HCEC 1CT (cell line): ENCODE data around the gene GLI3.
"Not testable (repeated sequence)": the region's sequence is repeated elsewhere in the genome, so short reads cannot be mapped to it uniquely, and the experiment has no call there.

Experiments
- DNase-seq: peaks from one replicate; pipeline ENCODE4 v3.0.0-alpha.2; 2017

GLI3 gene

DNA sequence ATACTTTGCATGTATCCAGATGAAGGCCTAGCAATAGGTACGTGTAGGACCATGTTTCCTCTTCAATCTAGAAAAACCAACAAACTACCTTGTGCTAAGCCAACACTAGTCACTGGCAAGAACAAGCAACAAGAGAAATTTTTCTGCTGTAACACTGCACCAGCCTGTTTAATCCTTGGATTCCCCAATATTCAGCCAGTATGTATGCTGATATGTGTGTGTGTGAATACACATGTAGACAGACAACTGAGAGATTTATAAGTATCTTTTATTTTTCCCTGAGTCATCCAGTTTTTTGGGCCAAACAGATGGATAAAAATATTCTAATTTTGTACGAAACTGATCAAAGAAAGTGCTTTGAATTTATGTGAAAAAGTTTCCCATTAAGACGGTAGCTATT lies 26.2 kb downstream of the GLI3 start:
- no peak for DNase-seq

DNA sequence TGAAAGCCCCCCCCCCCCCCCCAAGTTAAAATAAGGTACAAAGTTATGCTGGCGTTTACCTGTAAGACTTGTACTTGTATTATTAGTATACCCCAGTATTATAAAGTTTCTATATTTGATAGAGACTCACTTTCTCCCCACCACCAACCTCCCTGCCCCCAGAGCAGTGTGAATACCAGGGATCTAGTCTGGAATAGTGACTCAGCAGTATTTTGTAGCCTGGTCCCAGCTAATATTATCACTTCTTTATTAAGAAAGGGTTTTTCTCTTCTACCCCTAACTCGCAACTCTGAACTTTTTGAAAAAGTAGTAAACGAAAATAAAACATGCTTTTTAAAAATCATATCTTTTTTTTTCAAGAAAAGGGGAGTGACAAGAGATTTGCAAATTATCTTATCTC lies 26.7 kb downstream of the GLI3 start:
- no peak for DNase-seq

DNA sequence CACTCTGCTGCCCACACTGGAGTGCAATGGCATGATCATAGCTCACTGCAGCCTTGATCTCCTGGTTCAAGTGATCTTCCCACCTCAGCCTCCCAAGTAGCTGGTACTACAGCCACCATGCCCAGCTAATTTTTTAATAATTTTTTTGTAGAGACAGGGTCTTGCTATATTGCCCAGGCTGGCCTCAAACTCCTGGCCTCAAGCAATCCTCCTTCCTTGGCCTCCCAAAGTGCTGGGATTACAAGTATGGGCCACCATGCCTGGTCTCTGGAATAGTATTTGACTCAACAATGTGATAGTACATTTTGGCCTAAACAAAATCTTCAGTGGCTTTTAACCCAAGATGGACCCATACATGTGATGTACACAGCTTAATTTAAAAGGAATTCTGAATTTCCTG lies 27.9 kb downstream of the GLI3 start:
- not testable (repeated sequence) for DNase-seq

DNA sequence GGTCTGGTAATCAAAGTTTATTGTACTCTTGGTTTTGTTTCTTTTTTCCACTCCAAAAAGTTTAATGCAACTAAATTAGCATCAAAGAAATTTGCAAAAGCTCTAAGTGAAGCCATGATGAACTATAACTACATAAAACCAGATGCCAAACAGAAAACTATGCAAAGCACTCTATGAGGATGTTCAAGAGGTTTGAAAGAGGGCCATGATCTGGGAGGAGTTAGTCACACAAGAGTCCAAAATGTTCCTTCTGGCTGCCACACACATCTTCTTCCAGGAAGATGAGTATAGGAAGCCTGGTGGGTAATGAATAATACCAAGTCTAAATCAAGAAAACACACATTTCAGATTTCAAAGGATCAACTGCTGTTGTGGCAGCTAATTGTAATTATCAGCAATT lies 28.4 kb downstream of the GLI3 start:
- DNase-seq = no peak

DNA sequence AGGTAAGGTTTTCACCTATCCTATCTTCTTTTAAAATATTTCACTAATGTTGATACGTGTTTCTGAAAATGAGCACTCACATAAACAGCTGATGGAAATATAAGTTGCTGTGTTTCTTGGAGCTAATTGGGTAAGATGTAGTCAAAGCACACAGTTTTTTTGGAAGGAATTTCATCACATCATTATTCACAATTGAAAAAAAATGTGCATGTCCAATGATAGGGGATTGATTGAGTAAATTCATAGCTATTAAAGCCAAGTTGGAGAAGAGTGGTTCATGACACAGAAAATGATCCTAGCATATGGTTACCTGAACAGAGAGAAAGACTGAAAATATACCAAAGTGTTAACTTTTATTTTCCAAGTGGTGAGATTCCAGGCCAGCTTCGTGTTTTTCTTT lies 29.6 kb downstream of the GLI3 start:
- DNase-seq = no peak

DNA sequence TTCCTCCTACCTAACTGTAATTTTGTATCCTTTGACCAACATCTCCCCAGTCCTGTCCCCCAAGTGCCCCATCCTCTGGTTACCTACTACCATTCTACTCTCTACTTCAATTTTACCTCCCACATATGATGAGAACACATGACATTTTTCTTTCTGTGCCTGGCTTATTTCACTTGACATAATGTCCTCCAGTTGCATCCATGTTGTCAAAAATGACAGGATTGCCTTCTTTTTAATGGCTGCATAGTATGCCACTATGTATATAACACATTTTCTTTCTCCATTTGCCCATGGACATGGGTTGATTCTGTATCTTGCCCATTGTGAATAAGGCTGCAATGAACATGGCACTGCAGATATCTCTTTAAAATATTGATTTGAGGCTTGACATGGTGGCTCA lies 33.7 kb downstream of the GLI3 start:
- no peak for DNase-seq

DNA sequence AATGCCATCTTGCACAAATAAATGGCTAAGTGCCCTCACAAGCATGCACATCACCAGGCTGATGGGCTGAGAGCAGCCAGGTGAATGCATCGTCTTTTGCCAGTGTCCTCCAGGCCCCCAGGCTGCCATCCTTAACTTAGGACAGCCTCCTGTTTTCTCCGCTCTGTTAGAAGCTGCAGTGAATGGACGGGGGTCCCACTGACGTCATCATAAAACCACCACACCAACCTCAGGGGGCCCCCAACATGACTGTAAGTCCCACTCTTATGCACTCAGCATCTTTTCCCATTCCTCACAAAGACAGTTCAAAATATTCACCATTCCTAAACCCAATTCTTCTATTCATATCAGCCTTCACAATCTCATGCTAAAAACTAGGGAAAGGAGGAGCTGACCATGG lies 34.4 kb downstream of the GLI3 start:
- DNase-seq = no peak

DNA sequence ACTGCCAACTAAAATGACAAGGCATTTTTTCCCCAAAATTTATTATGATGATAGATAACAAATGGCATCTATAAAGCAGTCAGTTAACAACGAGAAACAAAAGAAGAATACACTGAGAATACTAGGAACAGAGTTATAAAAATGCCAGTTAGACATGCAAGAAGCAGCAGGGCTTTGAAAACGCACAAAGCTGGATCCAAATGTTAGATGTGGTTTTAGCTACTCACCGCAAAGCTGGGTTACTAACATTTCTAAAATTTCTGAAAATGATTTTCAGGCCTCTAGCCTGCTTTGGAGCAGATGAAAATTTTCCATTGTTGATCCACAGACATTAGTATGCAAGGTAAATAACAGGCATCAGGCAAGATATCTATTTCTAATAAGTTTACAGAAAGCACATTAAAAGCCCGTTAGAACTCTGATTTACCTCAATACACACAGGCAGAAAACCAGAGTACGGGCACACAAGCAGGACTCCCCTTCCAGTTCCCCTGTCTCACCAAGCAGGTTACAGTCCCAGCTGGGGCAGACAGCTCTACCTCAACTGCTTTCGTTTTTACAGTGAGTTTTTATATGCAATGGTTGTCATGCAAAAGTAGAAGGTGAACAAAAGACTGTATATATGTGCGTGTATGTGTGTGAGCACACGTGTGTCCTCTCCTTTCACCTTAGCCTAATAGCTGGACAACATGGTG lies 37.9 kb downstream of the GLI3 start:
- DNase-seq = peak; percentile 13

DNA sequence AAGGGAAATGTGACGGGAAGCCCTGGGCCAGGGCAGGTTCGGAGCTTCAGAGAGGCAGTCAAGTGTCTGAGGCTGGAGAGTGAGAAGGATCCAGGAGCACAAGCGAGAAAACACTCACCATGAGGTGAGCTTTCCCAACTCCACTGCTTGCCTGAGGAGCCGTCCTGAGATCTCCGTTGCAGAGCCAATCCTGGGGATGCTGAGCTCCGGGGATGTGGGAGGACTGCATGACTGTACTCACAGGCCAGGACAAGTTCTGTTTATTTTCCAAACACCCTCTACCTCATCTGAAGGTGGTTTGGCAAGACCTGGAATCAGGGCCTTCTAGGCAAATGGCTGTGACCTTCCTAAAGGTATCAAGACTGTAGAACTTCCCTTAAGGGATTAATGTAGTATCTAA lies 38.7 kb downstream of the GLI3 start:
- no peak for DNase-seq

DNA sequence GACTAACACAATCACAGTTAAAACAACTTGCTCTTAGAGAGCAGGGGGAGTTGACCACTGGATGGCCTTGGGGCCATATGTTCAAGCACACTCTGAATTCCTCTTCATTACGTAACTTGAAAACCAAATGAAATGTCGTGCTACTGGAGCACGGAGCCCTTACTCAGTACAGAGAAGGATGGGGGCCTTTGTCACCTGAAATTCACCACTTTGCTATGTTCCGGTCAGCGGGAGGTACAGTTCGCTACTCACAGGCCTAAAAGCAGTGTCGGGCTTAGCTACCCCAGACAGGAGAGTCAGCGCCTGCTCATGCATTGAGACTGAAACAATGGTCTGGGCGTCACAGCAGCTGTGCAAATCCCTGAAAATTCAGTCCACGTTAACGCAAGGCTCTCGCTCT lies 39.6 kb downstream of the GLI3 start:
- peak; percentile 36 for DNase-seq

DNA sequence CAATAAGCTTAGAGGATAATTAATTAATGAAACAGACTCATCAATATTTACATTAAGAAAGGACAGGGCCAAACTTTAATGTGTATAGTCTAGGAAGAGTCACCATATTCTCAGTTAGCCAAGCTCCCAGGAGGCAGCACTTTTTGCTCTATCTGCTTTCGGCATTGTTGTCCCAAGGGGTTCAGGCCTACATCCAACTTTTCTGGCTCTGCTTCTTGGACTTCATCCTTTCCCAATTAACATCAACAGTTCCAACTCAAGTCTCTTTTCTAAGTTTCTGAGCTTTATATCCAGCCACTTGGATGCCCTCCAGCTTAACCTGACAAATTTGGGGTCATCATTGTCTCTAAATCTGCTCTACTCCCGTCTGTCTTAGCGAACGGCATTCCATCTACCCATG lies 42.8 kb downstream of the GLI3 start:
- no peak for DNase-seq

DNA sequence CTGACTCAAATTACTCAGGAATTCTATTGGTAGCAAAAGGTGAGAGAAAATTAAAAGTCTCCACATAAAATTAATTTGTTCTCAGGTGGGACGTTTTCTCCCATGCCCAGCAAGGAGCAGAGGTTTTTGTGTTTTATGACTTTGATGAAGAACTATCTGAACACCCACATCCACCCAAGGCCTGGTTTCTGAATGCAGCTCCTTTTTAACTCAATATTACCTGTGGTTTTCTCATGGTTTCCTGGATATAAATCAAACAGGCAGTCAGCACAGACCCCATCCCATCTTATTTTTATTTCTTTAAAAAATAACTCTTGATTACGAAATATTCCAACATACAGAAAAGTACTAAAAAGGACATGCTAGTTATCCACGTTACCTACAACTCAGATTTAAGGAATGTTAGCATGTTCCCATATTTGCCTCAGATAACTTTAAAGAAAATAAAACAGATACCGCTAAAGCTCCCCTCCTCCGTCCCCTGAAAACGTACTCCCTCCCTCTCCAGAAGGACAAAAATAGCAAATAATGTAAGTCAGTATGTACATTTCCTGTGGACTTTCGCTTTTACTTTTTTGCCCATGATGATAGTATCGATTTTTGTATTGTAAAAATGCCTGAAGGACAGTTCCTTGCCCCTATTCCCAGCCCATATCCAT lies 43.4 kb downstream of the GLI3 start:
- DNase-seq = no peak

DNA sequence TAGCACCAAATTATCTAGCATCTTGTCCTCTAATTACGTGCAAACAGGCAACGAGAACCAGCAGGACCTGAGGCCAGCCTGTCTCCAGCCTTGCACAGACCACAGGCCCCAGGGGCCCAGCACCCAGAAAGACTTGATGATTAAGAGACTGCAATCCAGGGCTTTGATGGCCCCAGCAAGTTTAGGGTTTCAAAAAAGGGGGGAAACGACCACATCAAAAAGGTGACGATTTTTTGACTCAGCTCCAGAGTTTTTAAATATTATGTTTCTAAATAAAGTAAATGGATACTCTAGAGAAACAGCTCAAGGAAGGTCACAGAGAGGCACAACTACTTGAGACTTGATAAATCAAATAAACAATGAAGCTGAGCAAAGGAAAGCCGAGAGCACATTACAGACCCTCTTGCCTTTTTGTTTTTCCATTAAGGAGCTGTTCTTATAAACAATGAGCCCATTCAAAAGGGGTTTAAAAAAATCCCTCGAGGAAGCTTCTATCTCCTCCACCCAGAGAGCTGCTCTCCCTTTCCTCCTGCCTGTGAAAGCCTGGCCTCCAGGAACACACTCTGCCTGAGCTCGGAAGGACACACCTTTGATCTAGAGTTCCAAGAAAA lies 44.1 kb downstream of the GLI3 start:
- DNase-seq = peak; percentile 11

DNA sequence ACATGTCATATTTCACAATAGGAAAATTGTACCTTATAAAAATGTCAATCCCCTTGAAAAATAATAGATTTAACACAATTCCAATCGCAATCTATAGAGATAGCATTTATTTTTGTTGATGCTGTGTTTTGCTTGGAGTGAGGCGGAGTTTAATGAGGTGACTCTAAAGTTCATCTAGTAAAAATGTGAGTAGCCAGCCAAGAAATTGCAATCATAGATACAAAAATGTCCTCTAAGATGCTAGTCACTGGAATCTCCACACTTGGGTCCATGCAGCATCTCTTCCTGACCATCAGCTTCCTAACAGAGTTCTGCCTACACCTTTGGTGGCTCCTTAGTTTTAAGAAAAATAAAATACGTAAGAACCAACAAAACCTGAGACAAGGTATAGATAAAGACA lies 44.9 kb downstream of the GLI3 start:
- DNase-seq = no peak

DNA sequence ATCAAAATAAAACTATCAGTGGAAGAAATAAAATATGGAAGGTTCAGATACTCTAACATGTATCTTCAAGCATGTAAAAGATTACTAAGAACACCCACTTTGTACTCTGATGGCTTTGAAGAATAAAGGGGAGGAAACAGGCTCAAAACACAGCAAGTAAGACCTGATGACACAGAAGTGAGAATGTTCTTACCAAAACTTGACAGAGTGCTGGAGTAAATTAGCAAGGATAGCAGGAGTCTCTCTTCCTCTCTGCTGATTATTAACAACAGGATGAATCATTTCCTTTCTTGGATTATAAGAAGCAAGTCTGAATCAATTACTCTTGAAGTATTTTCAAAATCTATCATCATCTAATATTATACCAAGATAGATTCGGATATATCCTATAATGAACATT lies 47.5 kb downstream of the GLI3 start:
- peak; percentile 60 for DNase-seq

DNA sequence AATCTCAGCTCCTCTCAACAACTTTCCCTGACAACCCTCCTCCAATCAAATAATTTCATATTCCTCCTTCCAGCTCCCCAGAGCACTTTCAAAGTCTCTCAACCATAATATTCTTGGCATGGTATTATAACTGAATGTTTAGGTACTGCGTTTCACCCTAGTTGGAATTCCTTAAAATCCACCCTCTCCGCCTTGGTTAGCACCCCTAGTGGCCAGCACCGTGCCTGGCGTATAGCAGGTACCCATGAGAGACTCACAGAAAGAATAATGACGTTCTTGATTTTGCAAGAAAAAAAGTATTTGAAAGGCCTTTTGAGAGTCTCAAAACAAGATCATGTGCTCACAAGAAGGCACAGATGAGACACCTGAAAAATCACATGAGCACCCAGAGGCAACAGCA lies 50.9 kb downstream of the GLI3 start:
- DNase-seq = no peak

DNA sequence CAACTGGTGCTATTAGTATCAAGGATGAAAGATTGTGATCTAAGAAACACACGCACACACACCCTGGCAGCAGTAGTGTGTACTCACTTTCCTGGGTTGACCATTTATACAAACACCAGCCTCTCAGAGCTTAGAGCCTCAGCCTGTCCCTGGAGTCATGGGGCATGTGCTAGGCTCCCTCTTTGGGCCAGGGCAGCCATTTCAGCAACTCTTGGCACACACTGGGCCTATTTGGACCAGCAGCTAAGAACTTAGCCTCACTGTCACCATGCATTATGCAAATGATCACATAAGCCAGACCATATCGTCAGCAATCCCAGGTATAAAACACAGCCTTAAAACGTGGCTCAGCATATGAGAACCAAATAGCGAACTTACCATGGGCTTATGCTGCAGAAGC lies 51.3 kb downstream of the GLI3 start:
- DNase-seq = no peak

DNA sequence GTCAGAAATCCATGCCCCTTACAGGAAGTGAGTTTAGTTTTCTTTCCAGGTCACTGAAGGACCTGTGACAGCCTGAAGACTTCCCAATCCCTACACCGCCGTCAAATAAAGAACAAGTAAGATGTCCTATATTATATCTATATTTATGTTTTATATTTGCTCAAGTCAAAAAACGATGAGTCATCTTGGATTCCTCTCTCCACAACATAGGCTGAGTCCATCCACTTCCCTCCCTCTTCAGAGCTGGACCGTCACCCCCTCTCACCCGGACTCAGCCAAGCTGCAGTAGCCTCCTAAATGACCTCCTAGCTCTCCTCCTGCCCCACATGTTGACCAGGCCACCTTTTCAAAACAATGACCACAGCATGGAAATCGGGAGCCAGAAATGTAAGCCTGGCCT lies 53.5 kb downstream of the GLI3 start:
- peak; percentile 18 for DNase-seq

DNA sequence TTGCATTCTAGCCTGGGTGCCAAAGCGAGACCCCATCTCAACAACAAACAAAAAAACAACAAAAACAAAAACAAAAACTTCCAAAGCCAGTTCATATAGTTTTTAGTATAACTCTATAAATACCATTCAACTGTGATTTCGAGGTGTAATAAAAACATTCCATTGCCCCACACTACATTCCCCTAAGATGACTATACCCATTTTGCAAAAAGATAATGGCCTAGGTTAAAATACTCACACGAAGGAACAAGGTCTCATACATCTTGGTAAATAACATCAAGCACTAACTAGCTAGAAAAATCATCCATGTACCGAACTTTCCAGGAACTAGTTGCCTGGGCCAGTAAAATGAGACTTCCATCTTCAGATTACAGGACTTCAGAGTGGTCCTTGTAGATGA lies 55.4 kb downstream of the GLI3 start:
- DNase-seq = no peak

DNA sequence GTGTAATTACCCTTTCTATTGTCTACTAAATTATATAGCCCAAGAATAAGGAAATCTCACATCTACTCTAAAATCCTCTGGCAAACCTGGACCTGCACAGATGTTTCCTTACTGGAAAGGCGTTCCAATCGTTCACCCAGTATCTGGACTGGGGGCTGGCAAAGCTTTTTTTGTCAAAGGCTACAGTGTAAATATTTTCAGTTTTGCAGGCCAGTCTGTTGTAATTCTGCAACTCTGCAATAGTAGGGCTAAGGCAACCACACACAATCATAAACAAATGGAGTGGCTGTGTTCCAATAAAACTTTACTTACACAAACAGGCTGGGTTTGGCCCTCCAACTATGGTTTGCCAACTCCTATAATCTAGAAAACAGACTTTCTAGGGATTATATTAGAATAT lies 56.2 kb downstream of the GLI3 start:
- DNase-seq = peak; percentile 12

DNA sequence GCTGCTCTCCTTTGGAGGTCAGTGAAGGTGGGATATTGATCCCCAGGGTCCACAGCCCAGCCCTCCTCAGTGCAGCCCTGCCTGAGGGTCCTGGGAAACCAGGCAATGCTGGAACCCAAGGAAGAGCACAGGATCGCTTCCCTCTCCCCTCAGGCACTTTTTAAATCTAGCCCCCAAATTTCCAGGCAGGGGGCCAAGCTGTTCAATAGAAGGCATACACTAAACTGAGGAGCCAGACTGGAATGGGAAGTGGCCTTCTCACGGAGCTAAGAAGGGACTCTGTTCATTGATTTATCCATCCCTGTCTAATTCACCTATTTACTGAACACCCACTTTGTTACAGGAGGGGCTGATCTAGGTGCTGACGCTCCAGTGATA lies 60.3 kb downstream of the GLI3 start:
- no peak for DNase-seq

DNA sequence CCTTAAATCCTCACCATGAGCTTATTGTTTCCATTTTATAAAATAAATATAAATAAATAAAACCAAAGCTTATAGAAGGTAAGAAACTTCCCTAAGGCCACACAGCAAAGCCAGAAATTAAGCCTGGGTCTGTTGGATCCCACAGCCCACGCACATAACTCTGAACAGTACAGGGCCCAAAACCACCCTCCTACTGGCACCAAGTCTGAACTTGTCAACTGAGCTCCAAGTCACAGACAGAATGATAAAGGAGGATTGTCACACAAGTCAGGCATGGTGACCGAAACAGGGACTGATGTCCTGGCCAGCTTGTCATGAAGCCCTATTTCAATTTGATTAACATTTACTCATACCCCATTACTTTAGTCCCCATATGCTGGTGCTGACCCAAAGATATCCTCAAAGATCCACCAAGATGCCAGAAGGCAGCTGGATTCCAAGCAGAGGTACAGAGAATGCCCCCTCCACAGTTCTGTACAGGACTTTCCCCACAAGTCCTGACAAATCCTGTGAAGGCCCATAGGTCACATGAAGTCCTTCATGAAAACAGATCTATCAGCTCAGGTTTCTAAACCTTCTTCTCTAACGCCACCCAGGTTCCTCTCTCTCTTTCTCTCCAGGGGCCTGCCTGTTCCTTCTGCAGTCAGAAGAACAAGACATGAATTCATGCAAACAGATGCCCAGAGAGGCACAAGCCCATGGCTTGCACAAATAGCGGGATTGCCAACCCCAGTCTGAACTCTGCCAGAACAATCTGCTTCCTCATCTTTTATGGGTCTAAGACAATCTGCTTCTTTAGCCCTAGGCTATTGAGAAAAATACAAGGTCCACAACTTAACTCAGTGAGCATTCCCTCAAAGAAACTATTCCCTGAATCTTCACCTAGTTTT lies 60.9 kb downstream of the GLI3 start:
- no peak for DNase-seq

DNA sequence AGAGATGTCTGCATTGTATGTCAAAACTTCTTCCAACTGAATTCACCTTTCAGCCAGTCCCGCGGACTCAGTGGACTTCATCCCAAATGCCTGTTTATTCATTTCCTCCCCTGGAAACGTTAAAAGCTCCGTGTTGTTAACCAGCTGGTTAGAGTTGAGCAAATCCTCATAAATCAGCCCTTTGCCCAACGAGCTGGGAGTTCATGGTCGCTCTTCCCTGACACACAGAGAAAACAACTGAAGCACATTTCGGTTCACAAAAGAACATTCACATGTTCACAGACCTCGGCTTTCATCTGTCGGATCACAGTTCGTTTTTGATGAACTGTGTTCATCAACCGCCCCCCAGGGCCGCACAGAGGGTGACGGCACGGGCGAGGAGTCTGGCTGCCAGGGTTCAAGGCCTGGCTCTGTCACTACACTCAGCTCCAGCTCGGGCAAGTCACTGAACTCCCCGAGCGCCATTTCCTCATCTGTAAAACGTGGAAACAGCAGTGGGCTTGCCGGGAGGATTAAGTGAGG lies 62.6 kb downstream of the GLI3 start:
- no peak for DNase-seq
